Mesendoderm (in vitro differentiated cells): Measurements from ENCODE around the gene HEPACAM2.

Source experiments
- DNase-seq: peaks from one replicate; pipeline ENCODE4 v3.0.0; 2013
- H2AK5ac ChIP-seq: 2 replicates; pipeline ENCODE4 v1.6.1; 2013; ENCODE audit warnings: low read length, inconsistent platforms
- H2BK120ac ChIP-seq: 2 replicates; pipeline ENCODE4 v1.6.1; 2013; ENCODE audit warnings: low read depth, mild to moderate bottlenecking, low read length, moderate library complexity, mixed read lengths
- H2BK15ac ChIP-seq: replicated peaks from 2 replicates; pipeline ENCODE4 v1.6.1; 2013; ENCODE audit warnings: low read depth, mild to moderate bottlenecking, moderate library complexity
- H2BK5ac ChIP-seq: 2 replicates; pipeline ENCODE4 v1.6.1; 2013; ENCODE audit warnings: low read length, inconsistent platforms
- H3K18ac ChIP-seq: 2 replicates; pipeline ENCODE4 v1.6.1; 2013; ENCODE audit warnings: mild to moderate bottlenecking, low read length, mixed read lengths
- H3K23ac ChIP-seq: one replicate; pipeline ENCODE4 v1.6.1; 2013; ENCODE audit warnings: low read length
- H3K27ac ChIP-seq: 2 replicates; pipeline ENCODE4 v1.5.1; 2013; ENCODE audit warnings: low read depth, mild to moderate bottlenecking, inconsistent platforms, low read length, moderate library complexity
- H3K27me3 ChIP-seq: 2 replicates; pipeline ENCODE4 v1.6.1; 2013; ENCODE audit warnings: low read length, control low read depth, mild to moderate bottlenecking, inconsistent platforms; ENCODE audit not compliant: insufficient read depth, poor library complexity
- H3K36me3 ChIP-seq: 2 replicates; pipeline ENCODE4 v1.6.1; 2013; ENCODE audit warnings: low read length, inconsistent platforms; ENCODE audit not compliant: control insufficient read depth, insufficient read depth
- H3K4ac ChIP-seq: one replicate; pipeline ENCODE4 v1.6.1; 2013; ENCODE audit warnings: low read depth, mild to moderate bottlenecking, low read length, moderate library complexity
- H3K4me1 ChIP-seq: 2 replicates; pipeline ENCODE4 v1.6.1; 2013; ENCODE audit warnings: low read depth, low read length, inconsistent platforms; ENCODE audit not compliant: control insufficient read depth
- H3K4me2 ChIP-seq: 2 replicates; pipeline ENCODE4 v1.6.1; 2013; ENCODE audit warnings: low read length
- H3K4me3 ChIP-seq: 2 replicates; pipeline ENCODE4 v1.5.1; 2013; ENCODE audit warnings: mild to moderate bottlenecking, low read length
- H3K56ac ChIP-seq: one replicate; pipeline ENCODE4 v1.6.1; 2013; ENCODE audit warnings: low read length
- H3K79me1 ChIP-seq: 2 replicates; pipeline ENCODE4 v1.6.1; 2013; ENCODE audit warnings: low read length, inconsistent platforms
- H3K79me2 ChIP-seq: 2 replicates; pipeline ENCODE4 v1.6.1; 2013; ENCODE audit warnings: mild to moderate bottlenecking, low read length; ENCODE audit not compliant: control insufficient read depth, insufficient read depth
- H3K9ac ChIP-seq: 2 replicates; pipeline ENCODE4 v1.6.1; 2013; ENCODE audit warnings: low read length, inconsistent platforms
- H4K5ac ChIP-seq: one replicate; pipeline ENCODE4 v1.6.1; 2013; ENCODE audit warnings: low read length
- H4K8ac ChIP-seq: one replicate; pipeline ENCODE4 v1.6.1; 2013; ENCODE audit warnings: low read depth, mild to moderate bottlenecking, control low read depth, low read length, moderate library complexity
- WGBS: extraction: QIAGEN DNeasy Blood & Tissue Kit; methylation state at CpG from one replicate; pipeline ENCODE4 v1.1.7; 2013; ENCODE audit warnings: low lambda C conversion rate, missing lambda C conversion rate; ENCODE audit not compliant: insufficient coverage; ENCODE audit errors: extremely low coverage; 5-methylcytosine and 5-hydroxymethylcytosine counted together

Gene HEPACAM2

GRCh38 chr7:93245525-93246432 is 19.5 kb upstream of the HEPACAM2 start:
- Histone ChIP-seq H2AK5ac (no peak overlapping the region), H3K79me1 (no peaks in the 10 kb centered on the region), H3K18ac (no peak overlapping the region), H3K4me3 (no peak overlapping the region), H2BK5ac (no peak overlapping the region), H3K79me2 (no peaks in the 10 kb centered on the region), H2BK120ac (no peak overlapping the region), H4K5ac (no peak overlapping the region), H3K9ac (no peak overlapping the region), H3K56ac (no peak overlapping the region), H3K27ac (no peak overlapping the region), H4K8ac (no peak overlapping the region), H3K27me3 (no peaks in the 10 kb centered on the region), H3K4ac (no peak overlapping the region), H3K36me3 (no peaks in the 10 kb centered on the region), H2BK15ac (no peak overlapping the region), H3K23ac (no peak overlapping the region), H3K4me2 (no peak overlapping the region), H3K4me1 (no peaks in the 10 kb centered on the region)
- DNase-seq, result peak; percentile 21
- no CpG with 5 or more reads among the region's 9 CpGs for WGBS

- H2BK5ac ChIP-seq, result no peak overlapping the region
- H2BK120ac ChIP-seq, result no peak overlapping the region
- no peak overlapping the region for H3K27ac ChIP-seq
- DNase-seq, result no peak
- no CpG with 5 or more reads among the region's 3 CpGs for WGBS
- H3K4me1 ChIP-seq, result no peaks in the 10 kb centered on the region
- H3K4me2 ChIP-seq, result no peak overlapping the region
- no peak overlapping the region for H3K23ac ChIP-seq
- no peaks in the 10 kb centered on the region for H3K79me1 ChIP-seq
- no peak overlapping the region for H2AK5ac ChIP-seq
- H3K79me2 ChIP-seq, result no peaks in the 10 kb centered on the region
- no peak overlapping the region for H3K4ac ChIP-seq
- H4K8ac ChIP-seq, result no peak overlapping the region
- H3K36me3 ChIP-seq, result no peaks in the 10 kb centered on the region
- H3K27me3 ChIP-seq, result no peaks in the 10 kb centered on the region
- H2BK15ac ChIP-seq, result no peak overlapping the region
- no peak overlapping the region for H3K4me3 ChIP-seq
- H3K18ac ChIP-seq, result no peak overlapping the region
- no peak overlapping the region for H3K9ac ChIP-seq
- H3K56ac ChIP-seq, result no peak overlapping the region
- H4K5ac ChIP-seq, result no peak overlapping the region
Observed at GRCh38 chr7:93242106-93242505, 15.8 kb upstream of the HEPACAM2 start.

GRCh38 chr7:93239824-93240223 is 13.6 kb upstream of the HEPACAM2 start:
- Histone ChIP-seq H2BK120ac (no peak overlapping the region), H3K27ac (no peak overlapping the region), H3K56ac (no peak overlapping the region), H3K18ac (no peak overlapping the region), H3K4me3 (no peak overlapping the region), H3K9ac (no peak overlapping the region), H3K27me3 (no peaks in the 10 kb centered on the region), H3K4me1 (no peaks in the 10 kb centered on the region), H2BK15ac (no peak overlapping the region), H2AK5ac (no peak overlapping the region), H4K5ac (no peak overlapping the region), H3K79me2 (no peaks in the 10 kb centered on the region), H2BK5ac (no peak overlapping the region), H3K23ac (no peak overlapping the region), H3K36me3 (no peaks in the 10 kb centered on the region), H3K4ac (no peak overlapping the region), H4K8ac (no peak overlapping the region), H3K4me2 (no peak overlapping the region), H3K79me1 (peaks cover 2% of the 10 kb centered on the region)
- no CpG with 5 or more reads among the region's 4 CpGs for WGBS
- no peak for DNase-seq

GRCh38 chr7:93238748-93239147 is 12.5 kb upstream of the HEPACAM2 start:
- no peak overlapping the region for H2BK120ac ChIP-seq
- no peak overlapping the region for H3K4ac ChIP-seq
- H4K8ac ChIP-seq, result no peak overlapping the region
- no CpG with 5 or more reads among the region's 2 CpGs for WGBS
- no peak overlapping the region for H3K4me3 ChIP-seq
- H3K18ac ChIP-seq, result no peak overlapping the region
- DNase-seq, result no peak
- no peak overlapping the region for H3K9ac ChIP-seq
- H3K79me1 ChIP-seq, result peaks cover 2% of the 10 kb centered on the region
- no peak overlapping the region for H3K27ac ChIP-seq
- H2BK15ac ChIP-seq, result no peak overlapping the region
- H2BK5ac ChIP-seq, result no peak overlapping the region
- H3K79me2 ChIP-seq, result no peaks in the 10 kb centered on the region
- H3K27me3 ChIP-seq, result no peaks in the 10 kb centered on the region
- no peak overlapping the region for H3K56ac ChIP-seq
- no peak overlapping the region for H3K4me2 ChIP-seq
- no peak overlapping the region for H3K23ac ChIP-seq
- H2AK5ac ChIP-seq, result no peak overlapping the region
- no peaks in the 10 kb centered on the region for H3K4me1 ChIP-seq
- H3K36me3 ChIP-seq, result no peaks in the 10 kb centered on the region
- no peak overlapping the region for H4K5ac ChIP-seq

- Histone ChIP-seq H3K4me3 (no peak overlapping the region), H3K4ac (no peak overlapping the region), H4K5ac (no peak overlapping the region), H3K18ac (no peak overlapping the region), H3K27me3 (no peaks in the 10 kb centered on the region), H2BK120ac (no peak overlapping the region), H4K8ac (no peak overlapping the region), H2AK5ac (no peak overlapping the region), H2BK5ac (no peak overlapping the region), H3K27ac (no peak overlapping the region), H3K4me2 (no peak overlapping the region), H3K9ac (no peak overlapping the region), H3K56ac (no peak overlapping the region), H3K23ac (no peak overlapping the region), H3K36me3 (no peaks in the 10 kb centered on the region), H3K4me1 (no peaks in the 10 kb centered on the region), H3K79me2 (no peaks in the 10 kb centered on the region), H2BK15ac (no peak overlapping the region), H3K79me1 (peaks cover 2% of the 10 kb centered on the region)
- WGBS, result no CpG with 5 or more reads among the region's 4 CpGs
- no peak for DNase-seq
Observed at GRCh38 chr7:93238131-93238530, 11.9 kb upstream of the HEPACAM2 start.

GRCh38 chr7:93235541-93235940 is 9.3 kb upstream of the HEPACAM2 start:
- H3K4ac ChIP-seq, result no peak overlapping the region
- whole genome bisulfite sequencing, result no CpG with 5 or more reads among the region's 2 CpGs
- H3K79me2 ChIP-seq, result no peaks in the 10 kb centered on the region
- H3K4me2 ChIP-seq, result no peak overlapping the region
- no peak overlapping the region for H3K23ac ChIP-seq
- no peaks in the 10 kb centered on the region for H3K27me3 ChIP-seq
- DNase-seq, result no peak
- no peak overlapping the region for H3K9ac ChIP-seq
- H3K4me3 ChIP-seq, result no peak overlapping the region
- H3K27ac ChIP-seq, result no peak overlapping the region
- H4K8ac ChIP-seq, result no peak overlapping the region
- H2BK5ac ChIP-seq, result no peak overlapping the region
- no peak overlapping the region for H2BK15ac ChIP-seq
- H4K5ac ChIP-seq, result no peak overlapping the region
- H3K36me3 ChIP-seq, result no peaks in the 10 kb centered on the region
- no peaks in the 10 kb centered on the region for H3K4me1 ChIP-seq
- H3K79me1 ChIP-seq, result peaks cover 2% of the 10 kb centered on the region
- H3K18ac ChIP-seq, result no peak overlapping the region
- no peak overlapping the region for H3K56ac ChIP-seq
- H2BK120ac ChIP-seq, result no peak overlapping the region
- H2AK5ac ChIP-seq, result no peak overlapping the region
